HG02870 (cell line): ENCODE results near the gene LGR4.
A peak's percentile ranks its signal among the peaks of the same experiment; 100 is the strongest.
"Not testable (repeated sequence)": the region's sequence is repeated elsewhere in the genome, so short reads cannot be mapped to it uniquely, and the experiment has no call there.

ENCODE experiments used
- ATAC-seq: cut with Tn5 transposase; IDR thresholded peaks from one replicate; pipeline ENCODE4 v1.9.1; 2021; ENCODE audit warnings: mild to moderate bottlenecking, moderate library complexity; ENCODE audit not compliant: unreplicated experiment

Gene LGR4, protein sequence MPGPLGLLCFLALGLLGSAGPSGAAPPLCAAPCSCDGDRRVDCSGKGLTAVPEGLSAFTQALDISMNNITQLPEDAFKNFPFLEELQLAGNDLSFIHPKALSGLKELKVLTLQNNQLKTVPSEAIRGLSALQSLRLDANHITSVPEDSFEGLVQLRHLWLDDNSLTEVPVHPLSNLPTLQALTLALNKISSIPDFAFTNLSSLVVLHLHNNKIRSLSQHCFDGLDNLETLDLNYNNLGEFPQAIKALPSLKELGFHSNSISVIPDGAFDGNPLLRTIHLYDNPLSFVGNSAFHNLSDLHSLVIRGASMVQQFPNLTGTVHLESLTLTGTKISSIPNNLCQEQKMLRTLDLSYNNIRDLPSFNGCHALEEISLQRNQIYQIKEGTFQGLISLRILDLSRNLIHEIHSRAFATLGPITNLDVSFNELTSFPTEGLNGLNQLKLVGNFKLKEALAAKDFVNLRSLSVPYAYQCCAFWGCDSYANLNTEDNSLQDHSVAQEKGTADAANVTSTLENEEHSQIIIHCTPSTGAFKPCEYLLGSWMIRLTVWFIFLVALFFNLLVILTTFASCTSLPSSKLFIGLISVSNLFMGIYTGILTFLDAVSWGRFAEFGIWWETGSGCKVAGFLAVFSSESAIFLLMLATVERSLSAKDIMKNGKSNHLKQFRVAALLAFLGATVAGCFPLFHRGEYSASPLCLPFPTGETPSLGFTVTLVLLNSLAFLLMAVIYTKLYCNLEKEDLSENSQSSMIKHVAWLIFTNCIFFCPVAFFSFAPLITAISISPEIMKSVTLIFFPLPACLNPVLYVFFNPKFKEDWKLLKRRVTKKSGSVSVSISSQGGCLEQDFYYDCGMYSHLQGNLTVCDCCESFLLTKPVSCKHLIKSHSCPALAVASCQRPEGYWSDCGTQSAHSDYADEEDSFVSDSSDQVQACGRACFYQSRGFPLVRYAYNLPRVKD

DNA sequence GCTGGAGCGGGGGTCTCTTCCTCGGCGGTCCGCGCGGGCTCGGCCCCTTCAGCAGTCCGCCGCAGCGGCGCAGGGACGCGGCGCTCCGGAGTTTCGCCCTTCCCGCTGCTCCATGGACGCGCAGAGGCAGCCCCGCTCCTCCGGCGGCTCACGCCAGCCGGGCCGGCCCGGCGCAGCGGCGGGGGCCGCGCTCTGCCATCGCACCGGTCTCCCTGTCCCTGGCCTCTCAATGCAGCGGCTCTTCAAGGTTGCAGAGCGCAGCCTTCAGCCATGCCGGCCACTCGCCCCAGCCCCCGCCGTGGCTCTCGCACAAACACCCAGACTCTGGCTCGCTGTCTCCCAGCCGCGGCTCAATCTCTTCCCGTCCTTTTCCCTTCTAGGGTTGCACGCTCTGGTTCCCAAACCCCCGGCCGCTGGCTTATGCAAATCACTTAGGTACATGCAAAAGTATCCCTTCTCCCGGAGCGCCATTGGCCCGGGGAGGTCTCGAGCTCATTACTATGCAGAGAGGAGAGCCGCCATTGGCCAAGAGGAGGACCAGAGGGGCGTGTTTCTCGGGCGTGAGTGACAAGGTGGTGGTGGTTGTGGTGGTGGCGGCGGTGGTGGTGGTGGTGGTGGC lies at the start of gene LGR4:
Gene LGR4 (minus strand): TSS at position 393 of the 619 bp plus-strand sequence. CDS start 488 bp downstream, outside the sequence.
- peak; percentile 81 for ATAC-seq

DNA sequence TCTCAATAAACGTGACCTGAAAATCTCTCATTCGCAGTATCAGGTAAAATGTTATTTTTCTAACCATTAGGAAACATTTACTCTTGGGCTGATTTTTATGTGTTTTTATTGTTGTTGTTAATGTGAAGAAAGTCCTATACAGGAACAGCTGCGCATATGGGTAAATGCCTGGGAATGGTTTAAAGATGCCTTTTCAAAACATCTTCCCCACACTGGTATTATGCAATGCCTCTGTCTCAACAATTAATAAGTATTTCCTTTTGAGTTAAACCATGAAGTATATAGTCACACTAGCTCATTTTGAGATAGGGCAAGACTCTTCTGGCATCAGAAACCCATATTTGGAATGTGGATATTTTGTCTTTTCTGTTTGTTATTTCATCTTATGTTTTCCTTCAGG lies 47.6 kb upstream of the LGR4 start:
- ATAC-seq = no peak

DNA sequence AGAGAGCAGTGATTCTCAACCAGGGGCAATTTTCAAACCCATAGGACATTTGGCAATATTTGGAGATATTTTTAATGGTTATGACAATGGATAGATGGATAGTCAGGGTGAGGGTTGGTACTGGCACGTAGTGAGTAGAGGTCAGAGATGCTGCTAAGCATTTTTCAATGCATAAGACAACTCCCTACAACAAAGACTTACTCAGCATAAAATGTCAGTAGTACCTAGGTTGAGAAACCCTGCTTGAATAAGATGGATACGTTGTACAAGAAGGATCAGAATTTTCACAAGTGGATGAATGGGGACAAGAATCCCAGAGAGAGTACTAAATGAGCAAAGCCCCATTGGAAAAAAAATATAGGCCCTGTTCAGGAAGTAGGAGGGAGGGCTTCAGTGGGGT lies 45.9 kb upstream of the LGR4 start:
- no peak for ATAC-seq

DNA sequence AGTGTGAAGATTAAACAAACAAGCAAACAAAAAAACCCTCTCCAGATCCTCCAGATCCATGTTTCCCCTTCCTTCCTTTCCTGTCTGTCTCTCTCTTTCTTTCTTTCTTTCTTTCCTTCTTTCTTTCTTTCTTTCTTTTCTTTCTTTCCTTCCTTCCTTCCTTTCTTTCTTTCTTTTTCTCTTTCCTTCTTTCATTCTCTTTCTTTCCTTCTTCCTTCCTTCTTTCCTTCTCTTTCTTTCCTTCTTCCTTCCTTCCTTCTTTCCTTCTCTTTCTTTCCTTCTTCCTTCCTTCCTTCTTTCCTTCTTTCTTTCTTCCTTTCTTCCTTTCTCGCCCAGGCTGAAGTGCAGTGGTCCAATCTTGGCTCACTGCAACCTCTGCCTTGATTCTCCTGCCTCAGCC lies 44.9 kb upstream of the LGR4 start:
- ATAC-seq = not testable (repeated sequence)

DNA sequence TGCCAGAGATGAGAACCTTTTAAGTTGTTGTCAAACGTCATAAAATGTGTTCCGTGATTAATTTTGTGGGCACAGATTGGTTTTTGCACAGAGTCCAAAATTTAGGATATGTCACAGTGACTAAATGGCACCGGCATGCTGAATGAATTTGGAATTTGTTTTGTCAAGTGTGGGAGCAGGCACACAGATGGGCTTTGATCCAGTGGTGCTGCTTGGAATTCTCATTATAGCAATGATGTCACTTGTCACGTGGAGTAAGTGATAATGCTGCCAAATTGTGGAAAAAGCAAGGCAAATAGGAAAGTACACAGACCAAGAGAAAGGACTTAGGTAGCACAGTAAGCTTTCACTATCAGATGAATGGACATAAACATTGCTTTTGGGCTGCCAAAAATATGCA lies 42.0 kb upstream of the LGR4 start:
- no peak for ATAC-seq

DNA sequence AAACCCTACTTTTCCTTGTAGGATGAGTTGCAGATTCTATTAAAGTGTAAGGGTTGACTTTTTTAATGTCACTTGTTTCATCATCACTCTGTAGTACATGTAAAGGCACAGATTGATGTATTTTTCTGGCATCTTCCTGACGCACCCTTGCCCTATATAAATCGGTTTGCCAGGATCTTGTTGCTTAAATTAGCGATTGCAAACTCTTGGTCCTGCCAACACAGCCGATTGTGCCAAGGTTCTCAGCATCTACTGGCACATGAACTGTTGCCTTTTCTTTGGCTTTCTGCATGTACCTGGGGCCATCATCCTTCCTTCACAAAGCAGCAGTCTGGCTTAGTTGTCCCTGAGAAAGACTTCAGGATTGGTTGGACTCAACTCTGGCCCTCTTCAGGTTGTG lies 41.5 kb upstream of the LGR4 start:
- no peak for ATAC-seq

DNA sequence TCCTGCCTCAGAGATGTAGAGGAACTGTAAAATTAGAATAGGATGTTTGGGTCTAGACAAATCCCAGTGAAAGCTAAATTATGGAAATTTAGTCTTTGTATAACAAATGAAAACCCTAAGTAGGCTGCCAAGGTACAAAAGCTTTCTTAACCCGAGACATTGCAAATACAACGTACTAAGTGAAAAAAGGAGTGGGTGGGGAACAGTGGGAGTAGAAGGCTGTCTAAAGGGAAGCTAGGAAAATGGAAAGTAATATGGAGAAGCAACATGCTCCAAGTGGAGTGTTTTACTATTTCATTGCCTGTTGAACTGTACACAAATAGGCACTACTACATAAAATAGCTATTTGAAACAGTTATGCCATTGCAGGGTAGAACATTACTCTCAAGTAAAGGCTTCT lies 40.8 kb upstream of the LGR4 start:
- ATAC-seq = no peak

DNA sequence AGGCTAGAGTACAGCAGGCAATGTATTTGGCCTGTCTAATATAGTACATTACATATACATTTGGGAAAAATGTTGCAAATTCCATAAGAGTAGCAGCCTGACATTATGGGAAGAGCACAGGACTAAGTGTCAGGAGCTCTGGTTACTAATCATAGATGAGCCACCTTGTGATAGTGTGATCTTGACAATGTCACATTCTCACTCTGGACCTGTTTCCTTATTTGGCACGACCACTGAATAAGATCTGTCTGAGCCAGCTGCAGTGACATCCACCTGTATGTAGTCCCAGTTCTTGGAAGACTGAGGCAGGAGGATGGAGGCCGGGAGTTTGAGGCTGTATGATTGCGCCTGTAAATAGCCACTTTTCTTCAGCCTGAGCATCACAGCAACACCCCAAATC lies 39.6 kb upstream of the LGR4 start:
- ATAC-seq = no peak

DNA sequence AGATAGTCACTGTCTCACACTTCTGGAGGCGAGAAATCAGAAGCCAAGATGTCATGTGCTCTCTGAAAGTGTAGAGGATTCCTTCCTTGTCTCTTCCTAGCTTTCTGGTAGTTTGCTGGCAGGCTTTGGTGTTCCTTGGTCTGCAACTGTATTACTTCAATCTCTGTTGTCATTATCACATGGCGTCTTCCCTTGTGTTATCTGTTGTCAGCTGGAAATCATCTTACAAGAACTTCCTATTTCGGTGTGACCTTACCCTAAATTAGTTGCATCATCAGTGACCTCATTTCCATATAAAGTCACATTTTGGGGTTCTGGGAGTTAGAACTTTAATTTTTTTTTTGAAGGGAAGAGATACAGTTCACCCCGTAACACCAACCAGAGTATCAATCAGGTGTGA lies 37.3 kb upstream of the LGR4 start:
- ATAC-seq = no peak

DNA sequence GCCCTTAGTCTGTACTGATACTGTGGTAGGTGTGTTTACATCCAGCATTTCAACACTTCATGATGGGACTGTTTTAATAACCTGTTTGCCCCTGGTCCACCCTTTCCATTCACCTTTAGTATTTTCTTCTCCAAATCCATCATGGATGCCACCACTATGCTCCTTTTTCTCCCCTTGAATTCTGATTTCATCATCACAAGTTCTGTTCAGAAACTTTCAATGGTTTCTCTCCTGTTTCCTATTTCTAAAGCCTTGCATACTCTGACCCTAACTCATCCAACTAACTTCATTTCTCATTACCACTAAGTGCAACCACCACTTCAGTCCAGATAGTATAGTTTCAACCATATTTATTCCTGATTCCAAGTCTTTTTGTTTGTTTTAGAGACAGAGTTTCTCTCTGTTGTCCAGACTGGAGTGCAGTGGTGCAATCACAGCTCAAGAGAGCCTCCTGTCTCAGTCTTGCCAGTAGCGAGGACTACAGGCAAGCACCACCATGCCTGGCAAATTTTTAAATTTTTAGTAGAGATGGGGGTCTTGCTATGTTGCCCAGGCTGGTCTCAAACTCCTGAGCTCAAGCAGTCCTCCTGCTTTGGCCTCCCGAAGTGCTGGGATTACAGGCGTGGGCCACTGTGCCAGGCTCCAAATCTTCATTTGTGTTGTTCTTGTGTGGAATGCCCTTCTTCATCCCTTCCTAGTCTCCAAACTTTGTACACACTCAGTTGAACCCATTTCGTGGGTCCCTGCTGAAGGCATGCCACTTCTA lies 35.1 kb upstream of the LGR4 start:
- no peak for ATAC-seq

DNA sequence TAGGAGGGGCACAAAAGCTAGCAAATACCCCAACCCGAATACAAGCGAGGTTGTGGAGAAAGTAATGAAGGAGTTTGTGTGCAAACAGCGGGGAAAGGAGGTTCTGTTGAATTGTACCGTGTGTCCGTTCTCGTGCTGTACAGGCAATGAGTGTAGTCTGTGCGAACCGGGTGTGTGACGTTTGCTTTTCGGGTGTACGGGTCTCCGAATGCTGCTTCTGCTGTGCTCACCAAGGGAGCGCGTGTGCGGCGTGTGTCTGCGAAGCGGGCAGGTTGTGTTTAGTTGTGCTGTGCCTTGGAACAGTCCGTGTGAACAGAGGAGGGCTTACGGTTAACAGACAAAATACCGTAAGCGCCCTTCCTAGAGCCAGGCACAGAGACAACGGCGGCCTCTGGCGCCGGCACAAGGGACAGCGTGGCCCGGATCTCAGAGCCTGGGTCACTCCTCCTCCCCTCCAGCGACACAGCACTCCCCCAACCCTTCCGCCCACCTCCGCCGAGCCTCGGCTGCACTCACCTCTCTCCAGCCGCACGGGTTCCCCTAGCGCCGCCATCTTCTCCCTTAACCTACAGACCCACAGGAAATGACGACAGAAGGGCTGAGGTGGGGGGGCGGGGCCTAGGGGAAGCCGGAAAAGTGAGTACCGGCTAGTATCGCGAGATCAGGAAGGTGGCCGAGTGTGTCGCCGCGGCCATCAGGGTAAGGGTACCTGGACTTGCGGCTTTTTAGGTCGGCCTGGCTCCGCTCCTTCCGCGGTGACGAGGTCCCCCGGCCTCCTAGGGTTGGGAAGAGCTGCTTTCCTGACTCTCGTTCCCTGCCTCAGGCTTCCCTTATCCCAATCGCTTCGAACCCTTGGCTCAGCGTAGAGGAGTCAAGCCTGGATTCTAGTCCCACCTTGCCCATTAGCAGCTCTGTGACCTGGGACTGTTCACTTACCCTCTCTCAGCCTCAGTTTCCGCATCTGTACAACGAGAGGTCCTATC lies 33.9 kb upstream of the LGR4 start, which contains the start of gene LIN7C:
Gene LIN7C (minus strand): TSS at position 570 of the 983 bp plus-strand sequence. CDS start 17 bp downstream, at position 553.
- ATAC-seq = peak; percentile 92

DNA sequence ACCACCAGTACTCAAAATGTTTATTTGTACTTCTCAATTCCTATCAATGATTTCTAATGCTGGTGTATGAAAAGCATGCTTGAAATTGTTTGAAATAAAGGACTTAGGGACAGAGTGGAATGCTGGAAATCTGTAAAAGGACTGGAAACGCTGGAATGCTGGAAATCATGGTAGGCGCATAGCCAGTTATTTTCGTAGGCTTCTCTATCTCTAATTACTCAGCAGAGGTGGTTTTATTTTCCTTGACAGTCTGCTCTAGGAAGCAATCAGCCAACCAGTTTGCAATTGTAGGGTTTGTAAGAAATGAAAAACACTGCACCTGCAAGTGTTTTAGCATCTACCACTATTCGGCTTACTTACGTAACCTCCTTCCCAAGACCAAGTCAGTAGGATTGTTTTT lies 33.2 kb upstream of the LGR4 start:
- ATAC-seq = peak; percentile 2

DNA sequence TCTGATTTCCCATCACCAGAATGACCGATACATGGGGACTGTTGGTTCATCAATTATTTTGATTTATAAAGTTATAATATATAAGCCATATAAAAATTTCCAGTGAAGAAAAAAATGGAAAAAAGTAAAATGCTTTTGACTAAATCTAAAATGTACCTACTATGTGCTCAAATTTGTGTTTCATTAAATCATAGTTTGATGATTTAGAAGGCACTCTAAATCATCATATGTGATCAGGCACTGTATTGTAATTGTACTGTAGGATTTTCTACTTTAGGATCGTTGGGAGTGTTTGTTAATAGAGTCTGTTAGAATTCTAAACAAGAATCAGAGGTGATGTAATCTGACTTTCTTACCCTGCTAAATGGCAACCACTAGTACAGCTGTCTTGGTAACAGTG lies 31.6 kb upstream of the LGR4 start:
- no peak for ATAC-seq

DNA sequence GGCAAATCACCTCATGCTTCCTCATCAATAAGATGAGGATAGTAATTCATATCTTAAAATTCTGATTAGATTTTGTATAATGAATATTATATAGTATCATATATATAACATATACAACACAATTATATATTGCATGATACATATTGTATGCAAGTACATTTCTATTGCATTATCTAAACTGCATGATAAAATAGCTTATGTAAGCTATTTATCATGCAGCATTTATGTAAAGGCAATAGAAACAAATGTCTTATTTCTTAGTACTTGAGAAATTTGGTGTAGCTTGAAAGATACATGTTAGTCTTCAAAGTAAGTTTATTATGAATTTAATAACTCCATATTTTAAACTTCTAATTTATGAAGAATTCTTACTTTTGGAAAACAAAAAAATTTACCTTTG lies 28.5 kb upstream of the LGR4 start:
- no peak for ATAC-seq

DNA sequence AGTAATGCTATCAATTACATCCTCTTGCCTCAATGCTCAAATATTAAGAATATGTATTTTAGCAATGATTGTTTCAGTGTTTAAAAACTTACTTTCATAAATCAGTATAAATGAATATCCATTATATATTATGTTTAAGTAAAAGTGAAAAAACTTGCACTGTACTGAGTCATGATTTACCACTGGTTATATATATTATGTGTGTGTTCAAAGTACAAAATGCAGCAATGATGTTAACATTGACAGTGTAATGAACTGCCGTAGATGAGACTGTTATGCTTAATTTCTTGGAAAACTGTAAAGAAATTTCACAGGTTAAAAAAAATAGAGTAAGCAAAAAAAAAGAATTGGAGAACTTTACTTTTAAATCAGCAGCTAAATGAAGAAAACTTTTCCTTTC lies 25.3 kb upstream of the LGR4 start:
- no peak for ATAC-seq

DNA sequence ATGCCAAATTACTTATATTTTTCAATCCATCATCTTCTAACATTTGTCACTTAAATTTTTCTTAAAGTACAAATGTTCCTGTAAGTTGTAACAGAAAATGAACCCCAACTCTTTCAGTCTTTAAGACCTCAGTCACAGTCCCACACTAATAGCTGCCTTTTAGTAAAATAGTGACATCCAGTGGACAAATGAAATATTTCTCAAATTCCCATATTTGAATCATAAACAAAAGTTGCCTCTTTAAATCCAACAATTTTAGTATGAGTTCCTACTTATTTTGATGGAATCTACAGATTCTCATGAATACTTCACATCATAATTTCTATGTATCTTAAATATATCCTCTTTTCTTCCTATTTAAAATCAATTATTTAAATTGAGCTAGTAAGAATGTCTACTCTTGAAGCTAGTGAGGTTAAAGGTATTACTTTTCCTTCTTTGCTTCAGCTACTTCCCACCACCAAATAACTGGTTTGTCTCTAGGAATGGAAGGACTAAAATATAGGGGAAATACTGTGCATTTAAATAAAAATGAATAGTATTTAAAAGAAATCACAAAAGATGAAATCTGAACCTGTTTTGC lies 24.8 kb upstream of the LGR4 start:
- ATAC-seq = peak; percentile 70

DNA sequence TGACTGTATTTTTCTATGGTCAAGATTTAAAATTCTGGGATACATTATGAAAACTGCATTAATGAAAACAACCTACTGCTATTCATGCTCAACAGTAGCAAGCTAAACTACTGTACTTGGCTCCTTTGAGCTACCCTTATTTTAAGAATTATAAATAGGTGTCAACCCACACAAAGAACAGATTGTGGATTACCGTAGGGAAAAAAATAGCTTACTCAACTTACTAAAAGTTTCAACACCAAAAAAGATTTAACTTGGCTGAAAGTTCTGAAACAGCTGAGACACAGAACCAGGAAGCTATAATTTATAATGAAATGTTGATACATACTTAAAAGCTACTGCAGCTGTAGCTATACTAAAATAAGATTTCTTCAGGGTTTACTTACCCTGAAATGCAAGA lies 23.9 kb upstream of the LGR4 start:
- ATAC-seq = no peak

DNA sequence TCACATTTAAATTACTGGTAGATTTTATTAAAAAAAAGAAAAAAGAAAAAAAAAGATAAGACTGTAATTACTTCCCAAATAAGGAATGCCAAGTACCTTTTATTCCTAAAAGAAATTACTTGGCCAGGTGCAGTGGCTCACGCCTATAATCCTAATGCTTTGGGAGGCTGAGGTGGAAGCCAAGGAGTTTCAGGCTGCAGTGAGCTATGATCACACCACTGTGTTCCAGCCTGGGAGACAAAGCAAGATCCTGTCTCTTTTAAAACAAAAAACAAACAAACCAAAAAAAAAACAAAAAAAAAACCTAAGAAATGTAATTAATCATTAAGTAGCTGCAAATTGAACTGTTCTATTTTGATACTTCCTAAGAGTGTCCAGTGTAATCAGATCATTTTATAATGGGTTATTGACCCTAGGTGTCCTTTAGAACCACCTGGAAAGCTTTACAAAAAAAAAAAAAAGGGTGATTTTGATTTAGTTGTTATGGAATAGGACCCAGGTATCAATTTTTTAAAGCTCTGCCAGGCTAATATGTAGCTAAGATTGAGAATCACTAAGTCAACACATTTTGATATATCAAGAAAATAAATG lies 23.2 kb upstream of the LGR4 start:
- ATAC-seq = no peak

DNA sequence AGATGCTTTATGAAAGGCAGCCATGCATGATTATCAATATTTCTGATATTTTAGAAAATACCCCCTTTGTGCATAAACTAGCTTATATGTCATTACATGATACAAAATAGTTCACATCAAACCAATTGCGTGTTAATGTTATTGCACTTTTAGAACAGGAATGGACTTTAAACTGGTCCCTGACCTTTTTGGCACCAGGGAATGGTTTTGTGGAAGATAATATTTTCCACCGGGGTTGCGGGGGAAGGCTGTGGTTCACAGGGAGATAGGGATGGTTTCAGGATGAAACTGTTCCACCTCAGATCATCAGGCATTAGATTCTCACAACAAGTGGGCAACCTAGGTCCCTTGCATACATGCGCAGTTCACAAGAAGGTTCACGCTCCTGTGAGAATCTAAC lies 16.5 kb upstream of the LGR4 start:
- ATAC-seq = no peak
